ENCODE results near the gene SLC9A4.

DNA sequence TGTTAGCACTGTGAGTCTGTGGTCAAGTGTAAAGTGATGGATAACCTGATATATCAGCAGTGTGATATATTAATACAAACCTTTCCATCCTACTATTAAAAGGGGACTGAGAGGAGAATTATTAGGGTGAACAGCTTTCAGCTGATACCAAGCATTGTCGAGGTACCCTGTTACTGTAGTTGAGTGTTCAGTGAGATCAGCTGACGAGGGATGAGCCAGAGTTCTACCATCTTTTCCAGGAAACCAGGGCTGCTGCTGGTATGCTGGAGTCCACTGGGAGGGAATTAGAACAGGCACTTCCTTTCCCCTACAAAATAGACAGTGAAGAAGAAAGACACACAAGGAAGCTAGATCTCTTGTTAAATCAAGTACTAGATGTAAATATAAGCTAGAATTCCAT, 49.7 kb upstream of the SLC9A4 start:
- TF ChIP-seq CTCF (IDR thresholded peaks at IDR 0.05; ENCODE audit: insufficient read depth, low read length) (no peak), POLR2AphosphoS5 (IDR thresholded peaks at IDR 0.05; ENCODE audit: low read depth) (no peak), GABPA (IDR thresholded peaks at IDR 0.05; ENCODE audit: low read depth) (no peak), SPI1 (IDR thresholded peaks at IDR 0.05; ENCODE audit: borderline replicate concordance, low read depth) (no peak)
- TF ChIP-seq, protein P1, sequence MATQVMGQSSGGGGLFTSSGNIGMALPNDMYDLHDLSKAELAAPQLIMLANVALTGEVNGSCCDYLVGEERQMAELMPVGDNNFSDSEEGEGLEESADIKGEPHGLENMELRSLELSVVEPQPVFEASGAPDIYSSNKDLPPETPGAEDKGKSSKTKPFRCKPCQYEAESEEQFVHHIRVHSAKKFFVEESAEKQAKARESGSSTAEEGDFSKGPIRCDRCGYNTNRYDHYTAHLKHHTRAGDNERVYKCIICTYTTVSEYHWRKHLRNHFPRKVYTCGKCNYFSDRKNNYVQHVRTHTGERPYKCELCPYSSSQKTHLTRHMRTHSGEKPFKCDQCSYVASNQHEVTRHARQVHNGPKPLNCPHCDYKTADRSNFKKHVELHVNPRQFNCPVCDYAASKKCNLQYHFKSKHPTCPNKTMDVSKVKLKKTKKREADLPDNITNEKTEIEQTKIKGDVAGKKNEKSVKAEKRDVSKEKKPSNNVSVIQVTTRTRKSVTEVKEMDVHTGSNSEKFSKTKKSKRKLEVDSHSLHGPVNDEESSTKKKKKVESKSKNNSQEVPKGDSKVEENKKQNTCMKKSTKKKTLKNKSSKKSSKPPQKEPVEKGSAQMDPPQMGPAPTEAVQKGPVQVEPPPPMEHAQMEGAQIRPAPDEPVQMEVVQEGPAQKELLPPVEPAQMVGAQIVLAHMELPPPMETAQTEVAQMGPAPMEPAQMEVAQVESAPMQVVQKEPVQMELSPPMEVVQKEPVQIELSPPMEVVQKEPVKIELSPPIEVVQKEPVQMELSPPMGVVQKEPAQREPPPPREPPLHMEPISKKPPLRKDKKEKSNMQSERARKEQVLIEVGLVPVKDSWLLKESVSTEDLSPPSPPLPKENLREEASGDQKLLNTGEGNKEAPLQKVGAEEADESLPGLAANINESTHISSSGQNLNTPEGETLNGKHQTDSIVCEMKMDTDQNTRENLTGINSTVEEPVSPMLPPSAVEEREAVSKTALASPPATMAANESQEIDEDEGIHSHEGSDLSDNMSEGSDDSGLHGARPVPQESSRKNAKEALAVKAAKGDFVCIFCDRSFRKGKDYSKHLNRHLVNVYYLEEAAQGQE (IDR thresholded peaks at IDR 0.05; ENCODE audit: insufficient replicate concordance, low read depth): no peak

Measured in HL-60 (cell line).